Erythroblast (primary cell): ENCODE measurements around the gene GNA12.

Experiments
- GATA1 ChIP-seq: IDR thresholded peaks from 2 replicates; pipeline ENCODE4 v1.6.1; 2011; ENCODE audit warnings: low read depth, mild to moderate bottlenecking, control low read depth, low read length, moderate library complexity
- POLR2A ChIP-seq: IDR thresholded peaks from 2 replicates; pipeline ENCODE4 v1.6.1; 2011; ENCODE audit warnings: mild to moderate bottlenecking, low read length

GRCh38 chr7:2834748-2835441, 9.2 kb downstream of the GNA12 start:
- TF ChIP-seq POLR2A (no peak), GATA1 (no peak)
